Neuronal stem cell (in vitro differentiated cells): Measurements from ENCODE around the gene OTUD5.

ENCODE experiments used
- DNase-seq: peaks from one replicate; pipeline ENCODE4 v3.0.0-alpha.2; 2013; ENCODE audit warnings: low spot score
- H2AFZ ChIP-seq: one replicate; pipeline ENCODE4 v1.6.1; 2013; ENCODE audit warnings: mild to moderate bottlenecking, low read length, inconsistent platforms
- H2AK5ac ChIP-seq: 2 replicates; pipeline ENCODE4 v1.6.1; 2013; ENCODE audit warnings: low read depth, mild to moderate bottlenecking, inconsistent platforms, low read length, moderate library complexity, mixed read lengths
- H2BK120ac ChIP-seq: 2 replicates; pipeline ENCODE4 v1.6.1; 2013; ENCODE audit warnings: low read depth, mild to moderate bottlenecking, inconsistent platforms, low read length, moderate library complexity, mixed read lengths
- H2BK12ac ChIP-seq: one replicate; pipeline ENCODE4 v1.6.1; 2013; ENCODE audit warnings: low read length, inconsistent platforms
- H2BK15ac ChIP-seq: 2 replicates; pipeline ENCODE4 v1.6.1; 2013; ENCODE audit warnings: mild to moderate bottlenecking, low read length, inconsistent platforms, mixed read lengths
- H2BK5ac ChIP-seq: one replicate; pipeline ENCODE4 v1.6.1; 2013; ENCODE audit warnings: inconsistent platforms, mild to moderate bottlenecking, low read length, moderate library complexity
- H3K14ac ChIP-seq: one replicate; pipeline ENCODE4 v1.6.1; 2013; ENCODE audit warnings: low read length, inconsistent platforms
- H3K18ac ChIP-seq: 2 replicates; pipeline ENCODE4 v1.6.1; 2013; ENCODE audit warnings: low read length, inconsistent platforms
- H3K23ac ChIP-seq: 2 replicates; pipeline ENCODE4 v1.6.1; 2013; ENCODE audit warnings: low read depth, mild to moderate bottlenecking, mixed read lengths, low read length, inconsistent platforms; ENCODE audit not compliant: poor library complexity
- H3K27ac ChIP-seq: replicated peaks from 3 replicates; pipeline ENCODE4 v1.5.1; 2013; ENCODE audit warnings: low read length, inconsistent platforms
- H3K27me3 ChIP-seq, 3 experiments: 2 replicates each; pipeline ENCODE4 v1.6.1; 2013; ENCODE audit warnings: low read length in 3 of 3, mild to moderate bottlenecking in 2 of 3, inconsistent platforms in 1 of 3, low read depth in 1 of 3, mixed read lengths in 1 of 3, moderate library complexity in 1 of 3; ENCODE audit not compliant: control insufficient read depth in 3 of 3, insufficient read depth in 3 of 3
- H3K36me3 ChIP-seq, 2 donors: replicated peaks in 1 of 2; 2 replicates each; pipeline ENCODE4 v1.6.1; 2013; ENCODE audit warnings: low read length in 2 of 2; ENCODE audit not compliant: control insufficient read depth in 2 of 2, insufficient read depth in 2 of 2
- H3K4ac ChIP-seq: 2 replicates; pipeline ENCODE4 v1.6.1; 2013; ENCODE audit warnings: inconsistent platforms, mild to moderate bottlenecking, low read length, moderate library complexity
- H3K4me1 ChIP-seq, 2 donors: 1 replicate in 1 of 2; 2 replicates in 1 of 2; pipeline ENCODE4 v1.6.1; 2013; ENCODE audit warnings: low read length in 2 of 2, low read depth in 1 of 2; ENCODE audit not compliant: control insufficient read depth in 2 of 2, insufficient read depth in 1 of 2
- H3K4me2 ChIP-seq: one replicate; pipeline ENCODE4 v1.6.1; 2013; ENCODE audit warnings: mild to moderate bottlenecking, low read length, inconsistent platforms; ENCODE audit not compliant: insufficient read depth, poor library complexity, severe bottlenecking
- H3K4me3 ChIP-seq, 2 donors: 2 replicates each; pipeline ENCODE4 v1.5.1; 2013; ENCODE audit warnings: low read length in 2 of 2, mild to moderate bottlenecking in 2 of 2, inconsistent platforms in 1 of 2, moderate library complexity in 1 of 2
- H3K79me1 ChIP-seq: one replicate; pipeline ENCODE4 v1.6.1; 2013; ENCODE audit warnings: low read depth, mild to moderate bottlenecking, inconsistent platforms, low read length, moderate library complexity
- H3K9ac ChIP-seq: one replicate; pipeline ENCODE4 v1.6.1; 2013; ENCODE audit warnings: mild to moderate bottlenecking, low read depth, low read length, inconsistent platforms; ENCODE audit not compliant: poor library complexity
- H3K9me3 ChIP-seq, 2 donors: replicated peaks in 1 of 2; 2 replicates each; pipeline versions ENCODE3 to v1.6.1; 2013; ENCODE audit warnings: low read length in 2 of 2, mild to moderate bottlenecking in 2 of 2, inconsistent platforms in 1 of 2, low read depth in 1 of 2, mixed read lengths in 1 of 2, moderate library complexity in 1 of 2; ENCODE audit not compliant: control insufficient read depth in 2 of 2, insufficient read depth in 1 of 2
- H4K8ac ChIP-seq: one replicate; pipeline ENCODE4 v1.6.1; 2013; ENCODE audit warnings: low read depth, mild to moderate bottlenecking, inconsistent platforms, low read length, moderate library complexity
- H4K91ac ChIP-seq: one replicate; pipeline ENCODE4 v1.6.1; 2013; ENCODE audit warnings: low read length, low read depth, mild to moderate bottlenecking, inconsistent platforms; ENCODE audit not compliant: poor library complexity
- WGBS, 2 donors: extraction: QIAGEN DNeasy Blood & Tissue Kit; methylation state at CpG; one replicate each; pipeline ENCODE4 v1.1.7; 2013; ENCODE audit warnings: missing lambda C conversion rate in 2 of 2, mixed read lengths in 1 of 2; ENCODE audit not compliant: insufficient read length in 2 of 2, insufficient replicate concordance in 1 of 2; ENCODE audit errors: extremely low coverage in 2 of 2; 5-methylcytosine and 5-hydroxymethylcytosine counted together

The OTUD5 gene

GRCh38 chrX:48914593-48915493 lies 42.6 kb downstream of the OTUD5 start:
- Histone ChIP-seq H3K23ac (no peak overlapping the region), H3K36me3 (peaks cover 0 to 11% of the 10 kb centered on the region in 2 donors), H2AFZ (no peak overlapping the region), H2BK15ac (no peak overlapping the region), H3K4me1 (peaks cover 2 to 8% of the 10 kb centered on the region in 2 donors), H4K8ac (no peak overlapping the region), H3K18ac (no peak overlapping the region), H3K4me2 (no peak overlapping the region), H2AK5ac (no peak overlapping the region), H3K14ac (no peak overlapping the region), H3K27ac (no peak overlapping the region), H2BK5ac (no peak overlapping the region), H4K91ac (no peak overlapping the region), H3K9me3 (no peaks in the 10 kb centered on the region), H3K27me3 (no peaks in the 10 kb centered on the region), H3K4ac (no peak overlapping the region), H2BK120ac (no peak overlapping the region), H3K9ac (no peak overlapping the region), H2BK12ac (no peak overlapping the region), H3K79me1 (no peaks in the 10 kb centered on the region), H3K4me3 (no peak overlapping the region)
- no CpG with 5 or more reads among the region's 13 CpGs for WGBS, 2 donors
- DNase-seq = no peak

- H2AK5ac ChIP-seq = no peak overlapping the region
- H2BK120ac ChIP-seq = no peak overlapping the region
- no peak overlapping the region for H3K23ac ChIP-seq
- WGBS, 2 donors = no CpG with 5 or more reads among the region's 5 CpGs
- no peak for DNase-seq
- no peak overlapping the region for H2BK12ac ChIP-seq
- no peak overlapping the region for H3K14ac ChIP-seq
- H3K4me1 ChIP-seq = peaks cover 0 to 6% of the 10 kb centered on the region in 2 donors
- H3K27me3 ChIP-seq = no peaks in the 10 kb centered on the region
- H3K18ac ChIP-seq = no peak overlapping the region
- H2BK5ac ChIP-seq = no peak overlapping the region
- no peak overlapping the region for H3K4me3 ChIP-seq
- peaks cover 0 to 16% of the 10 kb centered on the region in 2 donors for H3K36me3 ChIP-seq
- no peak overlapping the region for H2AFZ ChIP-seq
- H4K91ac ChIP-seq = no peak overlapping the region
- no peak overlapping the region for H3K9ac ChIP-seq
- H4K8ac ChIP-seq = no peak overlapping the region
- H3K4ac ChIP-seq = no peak overlapping the region
- no peaks in the 10 kb centered on the region for H3K9me3 ChIP-seq
- no peak overlapping the region for H2BK15ac ChIP-seq
- no peak overlapping the region for H3K4me2 ChIP-seq
- H3K27ac ChIP-seq = no peak overlapping the region
- H3K79me1 ChIP-seq = no peaks in the 10 kb centered on the region
Measured at GRCh38 chrX:48913605-48914366, 43.6 kb downstream of the OTUD5 start.

- Histone ChIP-seq H3K9me3 (no peaks in the 10 kb centered on the region), H2BK15ac (no peak within 1 kb of the TSS), H2BK12ac (no peak within 1 kb of the TSS), H3K23ac (peak within 1 kb of the TSS; percentile 96), H3K27me3 (no peaks in the 10 kb centered on the region), H3K4ac (no peak within 1 kb of the TSS), H3K9ac (peak within 1 kb of the TSS; percentile 90), H3K27ac (peak within 1 kb of the TSS; percentile 70), H3K4me3 (peak within 1 kb of the TSS; percentile 64 to 97), H3K18ac (peak within 1 kb of the TSS; percentile 48), H2BK120ac (no peak within 1 kb of the TSS), H3K79me1 (no peaks in the 10 kb centered on the region), H4K91ac (no peak within 1 kb of the TSS), H4K8ac (no peak within 1 kb of the TSS), H3K36me3 (peaks cover 0 to 21% of the 10 kb centered on the region in 2 donors), H2AFZ (peak within 1 kb of the TSS; percentile 81), H3K14ac (no peak within 1 kb of the TSS), H2BK5ac (no peak within 1 kb of the TSS), H2AK5ac (no peak within 1 kb of the TSS), H3K4me1 (no peaks in the 10 kb centered on the region), H3K4me2 (peak within 1 kb of the TSS; percentile 62)
- DNase-seq = peak; percentile 48
- no CpG with 5 or more reads among the region's 60 CpGs for WGBS, 2 donors
Measured at GRCh38 chrX:48911412-48912182, 45.8 kb downstream of the OTUD5 start, which contains the start of gene SLC35A2. Gene SLC35A2 (minus strand): TSS chrX:48911646. CDS start chrX:48911636, 10 bp downstream.
